Inferior parietal cortex (tissue), 1 donor: ENCODE data around the gene DNMT1.
"Not testable (repeated sequence)": the region's sequence is repeated elsewhere in the genome, so short reads cannot be mapped to it uniquely, and the experiment has no call there.

Experiments
- DNase-seq: peaks from one replicate; pipeline ENCODE4 v3.0.0-alpha.2; 2016; ENCODE audit errors: extremely low spot score

Gene DNMT1

GRCh38 chr19:10183926-10184325 lies 10.8 kb downstream of the DNMT1 start:
- no peak for DNase-seq

GRCh38 chr19:10182847-10183246 lies 11.9 kb downstream of the DNMT1 start:
- DNase-seq = no peak

GRCh38 chr19:10182076-10182475 lies 12.7 kb downstream of the DNMT1 start:
- no peak for DNase-seq

- DNase-seq = no peak
Measured at GRCh38 chr19:10180459-10180858, 14.3 kb downstream of the DNMT1 start.

GRCh38 chr19:10180024-10180423 lies 14.7 kb downstream of the DNMT1 start:
- not testable (repeated sequence) for DNase-seq

GRCh38 chr19:10173527-10173926 lies 21.2 kb downstream of the DNMT1 start:
- no peak for DNase-seq

- DNase-seq = no peak
Measured at GRCh38 chr19:10168386-10168948, 26.3 kb downstream of the DNMT1 start.

- no peak for DNase-seq
Measured at GRCh38 chr19:10167459-10167858, 27.3 kb downstream of the DNMT1 start.

- DNase-seq = not testable (repeated sequence)
Measured at GRCh38 chr19:10166501-10166900, 28.3 kb downstream of the DNMT1 start.

GRCh38 chr19:10166046-10166445 lies 28.7 kb downstream of the DNMT1 start:
- DNase-seq = no peak

GRCh38 chr19:10163536-10163935 lies 31.2 kb downstream of the DNMT1 start:
- no peak for DNase-seq

GRCh38 chr19:10159610-10160009 lies 35.1 kb downstream of the DNMT1 start:
- DNase-seq = no peak

GRCh38 chr19:10158485-10158884 lies 36.3 kb downstream of the DNMT1 start:
- DNase-seq = no peak

- no peak for DNase-seq
Measured at GRCh38 chr19:10158071-10158470, 36.7 kb downstream of the DNMT1 start.

GRCh38 chr19:10155839-10156238 lies 38.9 kb downstream of the DNMT1 start:
- DNase-seq = no peak

- DNase-seq = no peak
Measured at GRCh38 chr19:10152100-10152499, 42.7 kb downstream of the DNMT1 start.

- no peak for DNase-seq
Measured at GRCh38 chr19:10151521-10151920, 43.2 kb downstream of the DNMT1 start.

GRCh38 chr19:10149427-10149826 lies 45.3 kb downstream of the DNMT1 start:
- no peak for DNase-seq

GRCh38 chr19:10146142-10146541 lies 48.6 kb downstream of the DNMT1 start:
- DNase-seq = no peak

- no peak for DNase-seq
Measured at GRCh38 chr19:10145031-10145430, 49.7 kb downstream of the DNMT1 start.

GRCh38 chr19:10144361-10144760 lies 50.4 kb downstream of the DNMT1 start:
- DNase-seq = no peak

GRCh38 chr19:10143681-10144080 lies 51.1 kb downstream of the DNMT1 start:
- no peak for DNase-seq

GRCh38 chr19:10142701-10143375 lies 51.9 kb downstream of the DNMT1 start:
- DNase-seq = no peak

GRCh38 chr19:10141973-10142372 lies 52.8 kb downstream of the DNMT1 start:
- DNase-seq = no peak
